Stimulated activated CD4-positive, alpha-beta T cell treated with anti-CD3 and anti-CD28 coated beads, Interleukin-2, amount 100 ng/mL, for 4 hours (primary cell): Measurements from ENCODE around the gene KRT73.

ENCODE experiments used
- DNase-seq: peaks from one replicate; pipeline ENCODE4 v3.0.0-alpha.2; 2020; ENCODE audit warnings: low read depth

Gene KRT73

GRCh38 chr12:52617403-52617785 lies 965 bp downstream of the KRT73 start:
- no peak for DNase-seq

- no peak for DNase-seq
Observed at GRCh38 chr12:52616680-52617402, 1.5 kb downstream of the KRT73 start.

GRCh38 chr12:52615912-52616311 lies 2.4 kb downstream of the KRT73 start:
- no peak for DNase-seq

- peak; percentile 41 for DNase-seq
Observed at GRCh38 chr12:52615208-52615868, 3.0 kb downstream of the KRT73 start.

- DNase-seq = no peak
Observed at GRCh38 chr12:52614381-52615207, 3.8 kb downstream of the KRT73 start.

- no peak for DNase-seq
Observed at GRCh38 chr12:52613384-52614030, 4.9 kb downstream of the KRT73 start.

GRCh38 chr12:52612431-52613383 lies 5.7 kb downstream of the KRT73 start:
- DNase-seq = no peak

GRCh38 chr12:52611080-52611468 lies 7.3 kb downstream of the KRT73 start:
- no peak for DNase-seq

GRCh38 chr12:52608826-52609630 lies 9.3 kb downstream of the KRT73 start:
- no peak for DNase-seq

GRCh38 chr12:52608161-52608560 lies 10.2 kb downstream of the KRT73 start:
- DNase-seq = no peak

- DNase-seq = no peak
Observed at GRCh38 chr12:52607314-52607713, 11.0 kb downstream of the KRT73 start.

GRCh38 chr12:52606581-52607218 lies 11.7 kb downstream of the KRT73 start:
- DNase-seq = no peak

- no peak for DNase-seq
Observed at GRCh38 chr12:52606096-52606495, 12.3 kb downstream of the KRT73 start.

- no peak for DNase-seq
Observed at GRCh38 chr12:52605542-52605941, 12.8 kb downstream of the KRT73 start.

GRCh38 chr12:52604859-52605258 lies 13.5 kb downstream of the KRT73 start:
- DNase-seq = no peak

GRCh38 chr12:52603314-52603713 lies 15.0 kb downstream of the KRT73 start:
- peak; percentile 43 for DNase-seq

GRCh38 chr12:52602552-52602951 lies 15.8 kb downstream of the KRT73 start:
- no peak for DNase-seq

- no peak for DNase-seq
Observed at GRCh38 chr12:52601671-52602070, 16.7 kb downstream of the KRT73 start.

GRCh38 chr12:52600941-52601481 lies 17.3 kb downstream of the KRT73 start, which contains the start of gene KRT72:
Gene KRT72 (minus strand): TSS chr12:52601463. CDS start chr12:52601452, 11 bp downstream.
- no peak for DNase-seq
